ENCODE data around the gene RPS27L.

- TF ChIP-seq CTCF (IDR thresholded peaks at IDR 0.05): no peak
- no peak for TF ChIP-seq POLR2A (IDR thresholded peaks at IDR 0.05)
- no peak for TF ChIP-seq POLR2AphosphoS5 (IDR thresholded peaks at IDR 0.05)
Measured at GRCh38 chr15:63194880-63195568, 37.7 kb upstream of the RPS27L start.
